ENCODE results near the gene ZSWIM3. TPM values are rescaled to one million over a fixed set of nuclear protein-coding genes. Genes with fewer than 3 reads are reported as not detected.

Gene ZSWIM3
- total RNA-seq, 1 donor = 5.6 TPM

DNA sequence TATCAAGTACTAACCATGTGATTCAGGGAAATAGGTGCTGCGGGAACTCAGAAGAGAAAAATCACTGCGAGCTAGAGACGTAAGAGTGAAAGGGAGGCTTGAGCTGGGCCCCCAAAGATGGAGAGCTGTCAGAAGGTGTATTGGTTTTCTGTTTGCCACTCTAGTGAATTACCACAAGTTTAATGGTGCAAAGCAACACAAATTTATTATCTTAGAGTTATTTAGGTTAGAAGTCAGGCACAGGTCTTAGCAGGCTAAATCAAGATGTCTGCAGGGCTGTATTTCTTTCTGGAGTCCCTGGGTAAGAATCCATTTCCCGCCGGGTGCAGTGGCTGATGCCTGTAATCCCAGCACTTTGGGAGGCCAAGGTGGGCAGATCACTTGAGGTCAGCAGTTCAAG, 2.5 kb downstream of the ZSWIM3 start:
- DNase-seq (ENCODE audit: low read depth) = no peak
- TF ChIP-seq CTCF (IDR thresholded peaks at IDR 0.05; ENCODE audit: insufficient read depth, low read depth, low read length) = no peak
- no peak overlapping the region for H3K4me3 ChIP-seq (ENCODE audit: low read depth, low read length)

- H3K4me3 ChIP-seq (ENCODE audit: low read depth, low read length) = no peak overlapping the region
- TF ChIP-seq CTCF (IDR thresholded peaks at IDR 0.05; ENCODE audit: insufficient read depth, low read depth, low read length) = no peak
- DNase-seq (ENCODE audit: low read depth) = peak; percentile 47
These were observed 3.3 kb downstream of the ZSWIM3 start for GRCh38 chr20:45860560-45861220.

DNA sequence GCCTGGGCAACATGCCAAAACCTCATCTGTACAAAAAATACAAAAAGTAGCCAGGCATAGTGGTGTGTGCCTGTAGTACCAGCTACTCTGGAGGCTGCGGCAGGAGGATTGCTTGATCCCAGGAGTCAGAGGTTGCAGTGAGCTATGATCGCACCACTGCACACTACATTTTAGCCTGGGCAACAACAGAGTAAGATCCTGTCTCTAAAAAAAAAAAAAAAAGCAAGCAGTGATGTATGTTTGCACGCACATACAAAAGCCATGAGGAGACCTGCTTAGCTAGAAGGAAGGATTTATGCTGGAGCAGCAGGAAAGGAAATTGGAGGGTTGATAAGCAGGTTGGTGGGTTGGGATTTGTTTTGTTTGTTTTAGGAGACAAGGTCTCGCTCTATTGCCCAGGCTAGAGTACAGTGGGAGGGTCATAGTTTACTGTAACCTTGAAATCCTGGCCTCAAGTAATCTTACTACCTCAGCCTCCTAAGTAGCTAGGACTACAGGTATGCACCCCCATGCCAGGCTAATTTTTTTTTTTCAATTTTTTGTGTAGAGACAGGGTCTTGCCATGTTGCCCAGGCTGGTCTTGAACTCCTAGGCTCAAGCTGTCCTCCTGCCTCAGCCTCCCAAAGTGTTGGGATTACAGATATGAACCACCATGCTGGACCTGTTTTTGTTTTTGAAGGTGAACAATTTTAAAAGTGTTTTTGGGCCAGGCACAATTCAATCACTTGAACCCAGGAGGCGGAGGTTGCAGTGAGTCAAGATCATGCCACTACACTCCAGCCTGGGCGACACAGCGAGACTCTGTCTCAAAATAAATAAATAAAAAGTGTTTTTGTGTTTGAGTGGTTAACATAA, 4.0 kb downstream of the ZSWIM3 start:
- TF ChIP-seq CTCF (IDR thresholded peaks at IDR 0.05; ENCODE audit: insufficient read depth, low read depth, low read length) = no peak
- H3K4me3 ChIP-seq (ENCODE audit: low read depth, low read length) = no peak overlapping the region
- peak; percentile 22 for DNase-seq (ENCODE audit: low read depth)

- no peak for DNase-seq (ENCODE audit: low read depth)
- TF ChIP-seq CTCF (IDR thresholded peaks at IDR 0.05; ENCODE audit: insufficient read depth, low read depth, low read length) = no peak
- H3K4me3 ChIP-seq (ENCODE audit: low read depth, low read length) = no peak overlapping the region
These were observed 6.4 kb downstream of the ZSWIM3 start for GRCh38 chr20:45863543-45864470.

DNA sequence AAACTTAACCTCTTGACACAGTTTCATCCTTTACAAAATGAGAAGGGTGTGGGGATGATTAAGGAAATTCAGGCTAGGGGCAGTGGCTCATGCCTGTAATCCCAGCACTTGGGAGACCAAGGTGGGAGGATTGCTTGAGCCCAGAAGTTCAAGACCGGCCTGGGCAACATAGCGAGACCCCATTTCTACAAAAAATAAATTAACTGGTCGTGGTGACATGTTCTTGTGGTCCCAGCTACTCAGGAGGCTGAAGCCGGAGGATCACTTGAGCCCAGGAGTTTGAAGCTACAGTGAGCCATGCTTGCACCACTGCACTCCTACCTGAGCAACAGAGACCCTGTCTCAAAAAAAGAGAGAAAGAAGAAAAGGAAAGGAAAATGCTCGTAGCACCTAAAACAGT, 9.0 kb downstream of the ZSWIM3 start:
- no peak for TF ChIP-seq CTCF (IDR thresholded peaks at IDR 0.05; ENCODE audit: insufficient read depth, low read depth, low read length)
- H3K4me3 ChIP-seq (ENCODE audit: low read depth, low read length) = no peak overlapping the region
- no peak for DNase-seq (ENCODE audit: low read depth)

- TF ChIP-seq CTCF (IDR thresholded peaks at IDR 0.05; ENCODE audit: insufficient read depth, low read depth, low read length) = no peak
- no peak for DNase-seq (ENCODE audit: low read depth)
These were observed 9.9 kb downstream of the ZSWIM3 start for GRCh38 chr20:45867136-45867818.

More at GRCh38 chr20:45867136-45867818, 9.9 kb downstream of the ZSWIM3 start:
- H3K4me3 ChIP-seq (ENCODE audit: low read depth, low read length) = no peak overlapping the region

Measured in fibroblast of villous mesenchyme (primary cell).